Measurements from ENCODE around the gene RIPPLY1. TPM values are rescaled to one million over a fixed set of nuclear protein-coding genes. Genes with fewer than 3 reads are reported as not detected.

RIPPLY1 gene
- total and polyA plus RNA-seq, 4 donors = 1.2 to 3.0 (median 3.0) TPM; not detected in 1

DNA sequence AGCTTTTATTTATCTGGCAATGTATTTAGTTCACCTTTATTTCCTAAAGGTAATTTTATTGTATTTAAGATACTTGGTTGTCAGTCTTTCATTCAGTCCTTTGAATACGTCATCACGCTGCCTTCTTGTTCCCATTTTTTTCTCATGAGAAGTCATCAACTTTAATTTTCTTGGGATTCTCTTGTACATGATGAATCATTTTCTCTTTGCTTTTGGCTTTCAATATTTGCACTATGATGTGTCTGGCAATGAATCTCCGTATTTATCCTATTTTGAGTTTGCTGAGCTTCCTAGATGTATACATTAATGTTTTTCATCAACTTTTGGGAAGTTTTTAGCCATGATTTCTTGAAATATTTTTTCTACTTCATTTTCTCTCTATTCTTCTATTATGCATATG is 45.5 kb upstream of the RIPPLY1 start:
- Histone ChIP-seq H3K9ac (ENCODE audit: low read depth in 1 of 2, low read length in 2 of 2) (no peak overlapping the region), H3K4me3 (ENCODE audit: low read depth in 1 of 3, low read length in 3 of 3) (no peak overlapping the region), H3K9me3 (ENCODE audit: control insufficient read depth in 4 of 4, low read length in 3 of 4) (no peaks in the 10 kb centered on the region), H3K27me3 (ENCODE audit: control insufficient read depth in 4 of 4, insufficient read depth in 4 of 4, low read length in 3 of 4) (peaks cover 0 to 2% (median 0%) of the 10 kb centered on the region in 4 donors), H3K4me1 (ENCODE audit: control insufficient read depth in 4 of 4, insufficient read depth in 4 of 4, low read length in 3 of 4) (peaks cover 0 to 5% (median 1%) of the 10 kb centered on the region in 4 donors), H3K27ac (ENCODE audit: low read depth in 1 of 2, low read length in 2 of 2) (no peak overlapping the region), H3K36me3 (ENCODE audit: control insufficient read depth in 4 of 4, insufficient read depth in 3 of 4, low read depth in 1 of 4, low read length in 3 of 4) (no peaks in the 10 kb centered on the region)
- TF ChIP-seq RXRA (IDR thresholded peaks at IDR 0.05) (no peak), EGR1 (IDR thresholded peaks at IDR 0.05; ENCODE audit: low read depth in 2 of 2) (no peak), NR2F2 (IDR thresholded peaks at IDR 0.05) (no peak), TAF1 (conservative IDR thresholded peaks at IDR 0.05) (no peak), RAD21 (IDR thresholded peaks at IDR 0.05) (no peak), FOXA2 (IDR thresholded peaks at IDR 0.05) (no peak), YY1 (IDR thresholded peaks at IDR 0.05) (no peak), FOXA1 (IDR thresholded peaks at IDR 0.05) (no peak), HNF4A (conservative IDR thresholded peaks at IDR 0.05) (no peak), SP1 (IDR thresholded peaks at IDR 0.05) (no peak), JUND (IDR thresholded peaks at IDR 0.05) (no peak)
- TF ChIP-seq, protein P1, sequence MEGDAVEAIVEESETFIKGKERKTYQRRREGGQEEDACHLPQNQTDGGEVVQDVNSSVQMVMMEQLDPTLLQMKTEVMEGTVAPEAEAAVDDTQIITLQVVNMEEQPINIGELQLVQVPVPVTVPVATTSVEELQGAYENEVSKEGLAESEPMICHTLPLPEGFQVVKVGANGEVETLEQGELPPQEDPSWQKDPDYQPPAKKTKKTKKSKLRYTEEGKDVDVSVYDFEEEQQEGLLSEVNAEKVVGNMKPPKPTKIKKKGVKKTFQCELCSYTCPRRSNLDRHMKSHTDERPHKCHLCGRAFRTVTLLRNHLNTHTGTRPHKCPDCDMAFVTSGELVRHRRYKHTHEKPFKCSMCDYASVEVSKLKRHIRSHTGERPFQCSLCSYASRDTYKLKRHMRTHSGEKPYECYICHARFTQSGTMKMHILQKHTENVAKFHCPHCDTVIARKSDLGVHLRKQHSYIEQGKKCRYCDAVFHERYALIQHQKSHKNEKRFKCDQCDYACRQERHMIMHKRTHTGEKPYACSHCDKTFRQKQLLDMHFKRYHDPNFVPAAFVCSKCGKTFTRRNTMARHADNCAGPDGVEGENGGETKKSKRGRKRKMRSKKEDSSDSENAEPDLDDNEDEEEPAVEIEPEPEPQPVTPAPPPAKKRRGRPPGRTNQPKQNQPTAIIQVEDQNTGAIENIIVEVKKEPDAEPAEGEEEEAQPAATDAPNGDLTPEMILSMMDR (IDR thresholded peaks at IDR 0.05; ENCODE audit: low read depth, low read length, missing input control) = no peak
- TF ChIP-seq, protein P2, sequence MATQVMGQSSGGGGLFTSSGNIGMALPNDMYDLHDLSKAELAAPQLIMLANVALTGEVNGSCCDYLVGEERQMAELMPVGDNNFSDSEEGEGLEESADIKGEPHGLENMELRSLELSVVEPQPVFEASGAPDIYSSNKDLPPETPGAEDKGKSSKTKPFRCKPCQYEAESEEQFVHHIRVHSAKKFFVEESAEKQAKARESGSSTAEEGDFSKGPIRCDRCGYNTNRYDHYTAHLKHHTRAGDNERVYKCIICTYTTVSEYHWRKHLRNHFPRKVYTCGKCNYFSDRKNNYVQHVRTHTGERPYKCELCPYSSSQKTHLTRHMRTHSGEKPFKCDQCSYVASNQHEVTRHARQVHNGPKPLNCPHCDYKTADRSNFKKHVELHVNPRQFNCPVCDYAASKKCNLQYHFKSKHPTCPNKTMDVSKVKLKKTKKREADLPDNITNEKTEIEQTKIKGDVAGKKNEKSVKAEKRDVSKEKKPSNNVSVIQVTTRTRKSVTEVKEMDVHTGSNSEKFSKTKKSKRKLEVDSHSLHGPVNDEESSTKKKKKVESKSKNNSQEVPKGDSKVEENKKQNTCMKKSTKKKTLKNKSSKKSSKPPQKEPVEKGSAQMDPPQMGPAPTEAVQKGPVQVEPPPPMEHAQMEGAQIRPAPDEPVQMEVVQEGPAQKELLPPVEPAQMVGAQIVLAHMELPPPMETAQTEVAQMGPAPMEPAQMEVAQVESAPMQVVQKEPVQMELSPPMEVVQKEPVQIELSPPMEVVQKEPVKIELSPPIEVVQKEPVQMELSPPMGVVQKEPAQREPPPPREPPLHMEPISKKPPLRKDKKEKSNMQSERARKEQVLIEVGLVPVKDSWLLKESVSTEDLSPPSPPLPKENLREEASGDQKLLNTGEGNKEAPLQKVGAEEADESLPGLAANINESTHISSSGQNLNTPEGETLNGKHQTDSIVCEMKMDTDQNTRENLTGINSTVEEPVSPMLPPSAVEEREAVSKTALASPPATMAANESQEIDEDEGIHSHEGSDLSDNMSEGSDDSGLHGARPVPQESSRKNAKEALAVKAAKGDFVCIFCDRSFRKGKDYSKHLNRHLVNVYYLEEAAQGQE (IDR thresholded peaks at IDR 0.05) = no peak
- TF ChIP-seq, protein P3, sequence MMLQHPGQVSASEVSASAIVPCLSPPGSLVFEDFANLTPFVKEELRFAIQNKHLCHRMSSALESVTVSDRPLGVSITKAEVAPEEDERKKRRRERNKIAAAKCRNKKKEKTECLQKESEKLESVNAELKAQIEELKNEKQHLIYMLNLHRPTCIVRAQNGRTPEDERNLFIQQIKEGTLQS (IDR thresholded peaks at IDR 0.05) = no peak
- TF ChIP-seq, protein P4, sequence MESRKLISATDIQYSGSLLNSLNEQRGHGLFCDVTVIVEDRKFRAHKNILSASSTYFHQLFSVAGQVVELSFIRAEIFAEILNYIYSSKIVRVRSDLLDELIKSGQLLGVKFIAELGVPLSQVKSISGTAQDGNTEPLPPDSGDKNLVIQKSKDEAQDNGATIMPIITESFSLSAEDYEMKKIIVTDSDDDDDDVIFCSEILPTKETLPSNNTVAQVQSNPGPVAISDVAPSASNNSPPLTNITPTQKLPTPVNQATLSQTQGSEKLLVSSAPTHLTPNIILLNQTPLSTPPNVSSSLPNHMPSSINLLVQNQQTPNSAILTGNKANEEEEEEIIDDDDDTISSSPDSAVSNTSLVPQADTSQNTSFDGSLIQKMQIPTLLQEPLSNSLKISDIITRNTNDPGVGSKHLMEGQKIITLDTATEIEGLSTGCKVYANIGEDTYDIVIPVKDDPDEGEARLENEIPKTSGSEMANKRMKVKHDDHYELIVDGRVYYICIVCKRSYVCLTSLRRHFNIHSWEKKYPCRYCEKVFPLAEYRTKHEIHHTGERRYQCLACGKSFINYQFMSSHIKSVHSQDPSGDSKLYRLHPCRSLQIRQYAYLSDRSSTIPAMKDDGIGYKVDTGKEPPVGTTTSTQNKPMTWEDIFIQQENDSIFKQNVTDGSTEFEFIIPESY (IDR thresholded peaks at IDR 0.05) = no peak
- TF ChIP-seq, protein P5, sequence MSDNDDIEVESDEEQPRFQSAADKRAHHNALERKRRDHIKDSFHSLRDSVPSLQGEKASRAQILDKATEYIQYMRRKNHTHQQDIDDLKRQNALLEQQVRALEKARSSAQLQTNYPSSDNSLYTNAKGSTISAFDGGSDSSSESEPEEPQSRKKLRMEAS (IDR thresholded peaks at IDR 0.05) = no peak
- WGBS = 96% methylated on average over 3 of the region's 3 CpGs
- DNase-seq (ENCODE audit: low spot score) = no peak

DNA sequence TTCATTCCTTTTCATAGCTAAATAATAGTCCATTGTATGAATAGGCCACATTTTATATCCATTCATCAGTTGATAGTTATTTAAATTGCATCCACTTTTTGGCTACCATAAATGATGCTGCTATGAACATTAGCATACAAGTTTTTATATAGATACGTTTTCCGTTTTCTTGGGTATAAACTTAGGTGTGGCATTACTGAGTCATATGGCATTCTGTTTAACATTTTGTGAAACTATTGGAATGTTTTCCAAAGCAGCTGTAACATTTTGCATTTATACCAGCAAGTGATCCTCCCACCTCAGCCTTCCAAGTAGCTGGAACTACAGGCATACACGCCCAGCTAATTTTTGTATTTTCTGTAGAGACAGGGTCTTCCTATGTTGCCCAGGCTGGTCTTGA is 43.3 kb upstream of the RIPPLY1 start:
- Histone ChIP-seq H3K4me1 (ENCODE audit: control insufficient read depth in 4 of 4, insufficient read depth in 4 of 4, low read length in 3 of 4) (no peaks in the 10 kb centered on the region), H3K9me3 (ENCODE audit: control insufficient read depth in 4 of 4, low read length in 3 of 4) (no peaks in the 10 kb centered on the region), H3K27ac (ENCODE audit: low read depth in 1 of 2, low read length in 2 of 2) (no peak overlapping the region), H3K27me3 (ENCODE audit: control insufficient read depth in 4 of 4, insufficient read depth in 4 of 4, low read length in 3 of 4) (peaks cover 0 to 2% (median 0%) of the 10 kb centered on the region in 4 donors), H3K36me3 (ENCODE audit: control insufficient read depth in 4 of 4, insufficient read depth in 3 of 4, low read depth in 1 of 4, low read length in 3 of 4) (peaks cover under 1 to 8% (median 4%) of the 10 kb centered on the region in 4 donors), H3K9ac (ENCODE audit: low read depth in 1 of 2, low read length in 2 of 2) (no peak overlapping the region), H3K4me3 (ENCODE audit: low read depth in 1 of 3, low read length in 3 of 3) (no peak overlapping the region)
- 97% methylated on average over 3 of the region's 3 CpGs for WGBS
- DNase-seq (ENCODE audit: low spot score) = no peak
- TF ChIP-seq, protein P4 (IDR thresholded peaks at IDR 0.05) = no peak
- TF ChIP-seq EGR1 (IDR thresholded peaks at IDR 0.05; ENCODE audit: low read depth in 2 of 2) (no peak), SP1 (IDR thresholded peaks at IDR 0.05) (no peak), FOXA1 (IDR thresholded peaks at IDR 0.05) (no peak), HNF4G (IDR thresholded peaks at IDR 0.05) (no peak), FOXA2 (IDR thresholded peaks at IDR 0.05) (no peak)
- TF ChIP-seq, protein P3 (IDR thresholded peaks at IDR 0.05) = no peak
- TF ChIP-seq, protein P1 (IDR thresholded peaks at IDR 0.05; ENCODE audit: low read depth, low read length, missing input control) = no peak

Data from liver (tissue), 9 donors.